ENCODE data around the gene RPL26.

GRCh38 chr17:8397636-8398035, 14.6 kb upstream of the RPL26 start, which contains the start of gene RNF222:
- TF ChIP-seq CTCF (IDR thresholded peaks at IDR 0.05; ENCODE audit: extremely low read depth in 1 of 2, insufficient read depth in 1 of 2, low read depth in 1 of 2, low read length in 2 of 2), result no peak
- TF ChIP-seq MAX (IDR thresholded peaks at IDR 0.05; ENCODE audit: insufficient read depth, insufficient read length), result no peak
- no peak for TF ChIP-seq FOS (IDR thresholded peaks at IDR 0.05; ENCODE audit: borderline replicate concordance, insufficient read depth, low read length)
- TF ChIP-seq MYC (IDR thresholded peaks at IDR 0.05; ENCODE audit: low read depth, low read length), result no peak
- TF ChIP-seq EZH2 (IDR thresholded peaks at IDR 0.05; ENCODE audit: borderline replicate concordance, low read depth, low read length, severe bottlenecking), result no peak
- TF ChIP-seq JUN (IDR thresholded peaks at IDR 0.05; ENCODE audit: borderline replicate concordance, insufficient read depth, insufficient read length, low read depth), result no peak
- no peak for TF ChIP-seq POLR2A (IDR thresholded peaks at IDR 0.05; ENCODE audit: low read depth, low read length)
- no peak for TF ChIP-seq POLR2AphosphoS5 (IDR thresholded peaks at IDR 0.05; ENCODE audit: insufficient read depth, low read depth, low read length)

Measured in endothelial cell of umbilical vein (primary cell).